ENCODE measurements around the gene FTL. TPM values are rescaled to one million over a fixed set of nuclear protein-coding genes. Genes with fewer than 3 reads are reported as not detected.

FTL gene
- total and polyA plus RNA-seq, 7 donors = 802 to 2,269 (median 1,296) TPM

DNA sequence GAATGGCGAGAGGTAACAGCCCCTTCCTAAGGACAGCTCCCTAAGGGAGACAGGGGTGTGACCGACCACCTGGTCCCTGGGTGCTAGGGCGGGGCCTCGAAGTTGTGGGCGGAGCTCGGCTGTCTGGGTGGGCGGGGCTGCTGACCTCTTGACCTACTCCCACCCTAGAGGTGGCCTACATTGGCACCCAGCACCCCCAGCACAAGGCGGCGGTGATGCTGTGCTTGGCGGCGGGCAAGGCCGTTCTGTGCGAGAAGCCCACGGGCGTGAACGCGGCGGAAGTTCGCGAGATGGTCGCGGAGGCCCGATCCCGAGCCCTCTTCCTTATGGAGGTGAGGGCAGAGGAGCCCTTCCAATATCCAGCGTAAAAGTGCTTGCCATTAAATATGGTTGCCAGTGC lies 29.2 kb upstream of the FTL start:
- WGBS, 3 donors = 95 to 97% (median 96%) methylated on average over 25 of the region's 25 CpGs

GRCh38 chr19:48938256-48938655 lies 26.9 kb upstream of the FTL start:
- intact Hi-C loops (cut with DNase I) = no loop called here

More for the DNA sequence above, 29.2 kb upstream of the FTL start:
- intact Hi-C loops (cut with DNase I) = no loop called here
- Histone ChIP-seq H3K27ac (no peak overlapping the region), H3K4me3 (no peak overlapping the region), H3K27me3 (ENCODE audit: insufficient read depth in 3 of 3, low read length in 2 of 3) (peaks cover 0 to 1% (median 0%) of the 10 kb centered on the region in 3 donors), H3K36me3 (ENCODE audit: insufficient read depth in 1 of 2, low read depth in 1 of 2) (no peaks in the 10 kb centered on the region), H3K9me3 (no peaks in the 10 kb centered on the region), H3K4me1 (no peaks in the 10 kb centered on the region)
- TF ChIP-seq, protein P1, sequence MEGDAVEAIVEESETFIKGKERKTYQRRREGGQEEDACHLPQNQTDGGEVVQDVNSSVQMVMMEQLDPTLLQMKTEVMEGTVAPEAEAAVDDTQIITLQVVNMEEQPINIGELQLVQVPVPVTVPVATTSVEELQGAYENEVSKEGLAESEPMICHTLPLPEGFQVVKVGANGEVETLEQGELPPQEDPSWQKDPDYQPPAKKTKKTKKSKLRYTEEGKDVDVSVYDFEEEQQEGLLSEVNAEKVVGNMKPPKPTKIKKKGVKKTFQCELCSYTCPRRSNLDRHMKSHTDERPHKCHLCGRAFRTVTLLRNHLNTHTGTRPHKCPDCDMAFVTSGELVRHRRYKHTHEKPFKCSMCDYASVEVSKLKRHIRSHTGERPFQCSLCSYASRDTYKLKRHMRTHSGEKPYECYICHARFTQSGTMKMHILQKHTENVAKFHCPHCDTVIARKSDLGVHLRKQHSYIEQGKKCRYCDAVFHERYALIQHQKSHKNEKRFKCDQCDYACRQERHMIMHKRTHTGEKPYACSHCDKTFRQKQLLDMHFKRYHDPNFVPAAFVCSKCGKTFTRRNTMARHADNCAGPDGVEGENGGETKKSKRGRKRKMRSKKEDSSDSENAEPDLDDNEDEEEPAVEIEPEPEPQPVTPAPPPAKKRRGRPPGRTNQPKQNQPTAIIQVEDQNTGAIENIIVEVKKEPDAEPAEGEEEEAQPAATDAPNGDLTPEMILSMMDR (IDR thresholded peaks at IDR 0.05) = no peak
- DNase-seq (no peak), ATAC-seq (no peak)

DNA sequence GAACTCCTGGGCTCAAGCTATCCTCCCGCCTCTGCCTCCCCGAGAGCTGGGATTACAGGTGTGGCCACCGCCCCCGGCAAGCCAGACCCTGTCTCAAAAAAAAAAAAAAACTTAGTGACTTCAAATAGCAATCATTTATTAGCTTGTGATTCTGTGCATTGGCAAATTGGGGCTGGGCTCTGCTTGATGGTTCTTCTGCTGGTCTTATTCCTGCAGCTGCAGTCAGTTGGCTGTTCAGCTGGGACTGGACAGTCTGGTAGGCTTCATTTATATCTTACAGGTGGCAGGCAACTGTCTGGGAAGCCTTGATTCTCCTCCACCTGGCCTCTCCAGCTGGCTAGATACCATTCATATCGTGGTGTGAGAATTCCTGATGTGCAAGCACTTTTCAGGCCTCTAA lies 24.2 kb upstream of the FTL start:
- ATAC-seq = no peak
- Histone ChIP-seq H3K4me3 (no peak overlapping the region), H3K27me3 (ENCODE audit: insufficient read depth in 3 of 3, low read length in 2 of 3) (no peaks in the 10 kb centered on the region), H3K9me3 (no peaks in the 10 kb centered on the region), H3K4me1 (no peaks in the 10 kb centered on the region), H3K27ac (no peak overlapping the region), H3K36me3 (ENCODE audit: insufficient read depth in 1 of 2, low read depth in 1 of 2) (no peaks in the 10 kb centered on the region)
- TF ChIP-seq, protein P1 (IDR thresholded peaks at IDR 0.05) = no peak
- intact Hi-C loops (cut with DNase I) = no loop called here
- 86 to 91% (median 91%) methylated on average over 5 of the region's 5 CpGs for WGBS, 3 donors
- DNase-seq = no peak

More at GRCh38 chr19:48938256-48938655, 26.9 kb upstream of the FTL start:
- no peak for DNase-seq
- H3K27ac ChIP-seq = no peak overlapping the region
- no peaks in the 10 kb centered on the region for H3K9me3 ChIP-seq
- H3K36me3 ChIP-seq (ENCODE audit: insufficient read depth in 1 of 2, low read depth in 1 of 2) = no peaks in the 10 kb centered on the region
- no peak for ATAC-seq
- H3K4me3 ChIP-seq = no peak overlapping the region
- H3K4me1 ChIP-seq = no peaks in the 10 kb centered on the region
- TF ChIP-seq, protein P1 (IDR thresholded peaks at IDR 0.05) = no peak
- peaks cover 0 to 1% (median 0%) of the 10 kb centered on the region in 3 donors for H3K27me3 ChIP-seq (ENCODE audit: insufficient read depth in 3 of 3, low read length in 2 of 3)
- 78 to 94% (median 80%) methylated on average over 7 of the region's 7 CpGs for WGBS, 3 donors

DNA sequence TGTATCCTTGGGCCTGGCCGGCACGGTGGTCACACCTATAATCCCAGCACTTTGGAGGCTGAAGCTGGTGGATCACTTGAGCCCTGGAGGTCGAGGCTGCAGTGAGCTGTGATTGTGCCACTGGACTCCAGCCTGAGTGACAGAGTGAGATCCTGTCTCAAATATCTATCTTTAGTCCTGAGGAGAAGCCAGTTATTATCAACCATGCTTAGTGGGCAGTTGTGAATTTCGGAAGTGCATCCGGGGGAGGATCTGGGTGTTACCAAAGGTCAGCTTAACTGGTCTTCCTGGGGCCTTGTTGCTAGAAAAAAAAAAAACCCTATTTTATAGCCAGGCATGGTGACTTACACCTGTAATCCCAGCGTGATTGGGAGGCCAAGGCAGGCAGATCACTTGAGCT lies 22.0 kb upstream of the FTL start:
- H3K27me3 ChIP-seq (ENCODE audit: insufficient read depth in 3 of 3, low read length in 2 of 3) = no peaks in the 10 kb centered on the region
- no peak overlapping the region for H3K27ac ChIP-seq
- intact Hi-C loops (cut with DNase I) = no loop called here
- H3K36me3 ChIP-seq (ENCODE audit: insufficient read depth in 1 of 2, low read depth in 1 of 2) = no peaks in the 10 kb centered on the region
- WGBS, 3 donors = 58 to 80% (median 75%) methylated on average over 6 of the region's 6 CpGs
- H3K4me3 ChIP-seq = no peak overlapping the region
- H3K9me3 ChIP-seq = no peaks in the 10 kb centered on the region
- DNase-seq (no peak), ATAC-seq (no peak)
- H3K4me1 ChIP-seq = no peaks in the 10 kb centered on the region
- TF ChIP-seq, protein P1 (IDR thresholded peaks at IDR 0.05) = no peak

- Histone ChIP-seq H3K27me3 (ENCODE audit: insufficient read depth in 3 of 3, low read length in 2 of 3) (no peaks in the 10 kb centered on the region), H3K4me3 (no peak overlapping the region), H3K36me3 (ENCODE audit: insufficient read depth in 1 of 2, low read depth in 1 of 2) (no peaks in the 10 kb centered on the region), H3K9me3 (no peaks in the 10 kb centered on the region), H3K4me1 (no peaks in the 10 kb centered on the region), H3K27ac (no peak overlapping the region)
- DNase-seq (no peak), ATAC-seq (no peak)
- WGBS, 3 donors = 84 to 87% (median 85%) methylated on average over 5 of the region's 5 CpGs
- intact Hi-C loops (cut with DNase I) = no loop called here
- TF ChIP-seq, protein P1 (IDR thresholded peaks at IDR 0.05) = no peak
These were observed 19.7 kb upstream of the FTL start for GRCh38 chr19:48945415-48945814.
